H1 (cell line): ENCODE data around the gene GTF2H1. TPM values are rescaled to one million over a fixed set of nuclear protein-coding genes. Genes with fewer than 3 reads are reported as not detected.

Experiments used
- EZH2 ChIP-seq: fragments of 200-600 bp; sonication (generic); IDR thresholded peaks from 2 replicates; pipeline ENCODE4 v1.7.1; 2012; ENCODE audit warnings: low read depth, mild to moderate bottlenecking, moderate library complexity, low read length, inconsistent platforms; ENCODE audit not compliant: severe bottlenecking
- JUN ChIP-seq: IDR thresholded peaks from 2 replicates; pipeline ENCODE4 v1.6.1; 2011; ENCODE audit warnings: low read depth, mild to moderate bottlenecking, improper control_type of control experiment, low read length
- NANOG ChIP-seq: IDR thresholded peaks from 2 replicates; pipeline ENCODE4 v1.6.1; 2011; ENCODE audit warnings: low read length, low read depth, mild to moderate bottlenecking, inconsistent platforms; ENCODE audit not compliant: insufficient read depth, poor library complexity, severe bottlenecking
- POLR2A ChIP-seq, 2 experiments: IDR thresholded peaks; 1 replicate in 1 of 2; 2 replicates in 1 of 2; pipeline ENCODE4 v1.6.1; 2011; ENCODE audit warnings: low read depth in 2 of 2, low read length in 2 of 2, mild to moderate bottlenecking in 2 of 2; ENCODE audit errors: control extremely low read depth in 1 of 2
- POLR2AphosphoS5 ChIP-seq: IDR thresholded peaks from 2 replicates; pipeline ENCODE4 v1.6.1; 2011; ENCODE audit warnings: low read depth, low read length
- RBBP5 ChIP-seq: IDR thresholded peaks from 2 replicates; pipeline ENCODE4 v1.7.1; 2012; ENCODE audit warnings: low read depth, mild to moderate bottlenecking, inconsistent platforms, low read length, moderate library complexity, borderline replicate concordance
- RFX5 ChIP-seq: IDR thresholded peaks from 2 replicates; pipeline ENCODE4 v1.6.1; 2011; ENCODE audit warnings: low read depth, low read length, improper control_type of control experiment, borderline replicate concordance
- SRF ChIP-seq: IDR thresholded peaks from 2 replicates; pipeline ENCODE4 v1.6.1; 2011; ENCODE audit warnings: mild to moderate bottlenecking, low read depth, low read length, moderate library complexity
- TBP ChIP-seq: IDR thresholded peaks from 2 replicates; pipeline ENCODE4 v1.6.1; 2011; ENCODE audit warnings: low read depth, low read length, improper control_type of control experiment
- polyA plus RNA-seq, 7 experiments: library from polyadenylated mRNA; depleted of rRNA in 3 of 7; stranded (reverse) in 5 of 7; unstranded in 2 of 7; fragments of >200 nt in 5 of 7; fragments of 200-250 nt in 2 of 7; gene quantifications; 1 replicate in 5 of 7; 2 replicates in 1 of 7; 4 replicates in 1 of 7; pipeline versions ENCODE4 v1.2.1 to v1.2.3, GENCODE V29; 2011 to 2013; ENCODE audit warnings: missing spikeins in 2 of 7, mixed read lengths in 2 of 7
- total RNA-seq: library from RNA; stranded (reverse); fragmentation: NEBNext Ultra II Directional; extraction: Animal tissue kit (Norgen Biotek cat#: 25700); gene quantifications from 2 replicates; pipeline ENCODE4 v1.2.1, GENCODE V29; 2021
- TF ChIP-seq, protein P1 (sequence below): fragments of 300-600 bp; sonication (generic); IDR thresholded peaks from 2 replicates; pipeline ENCODE4 v1.7.1; 2012; ENCODE audit warnings: low read length, moderate library complexity, mild to moderate bottlenecking, inconsistent platforms; ENCODE audit not compliant: insufficient replicate concordance
- TF ChIP-seq, protein P2 (sequence below): IDR thresholded peaks from 2 replicates; pipeline ENCODE4 v1.6.1; 2012; ENCODE audit warnings: low read length, inconsistent platforms

Gene GTF2H1
- total and polyA plus RNA-seq, 2 of the 8 experiments (the other 6 are each of a cell fraction or from before 2014, with no cell fraction given) = 9.1 to 26.3 TPM

DNA sequence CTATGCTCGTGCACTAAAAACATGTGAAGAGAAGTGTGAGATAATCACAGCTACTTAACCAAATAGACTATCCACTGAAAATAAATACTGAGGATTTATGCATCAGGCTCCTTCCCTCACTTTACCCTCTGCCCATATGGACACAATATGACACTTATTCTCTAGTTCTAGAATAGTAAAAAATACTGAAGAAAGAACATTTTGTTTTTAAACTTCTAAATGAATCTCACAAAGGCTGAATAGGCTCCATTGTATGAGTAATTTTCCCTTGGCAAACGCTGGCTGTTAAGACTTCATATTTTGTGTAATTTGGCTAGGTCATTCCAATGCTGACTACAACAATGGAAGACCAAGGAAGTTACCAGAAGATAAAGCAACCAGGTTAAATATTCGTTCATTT, 10.4 kb upstream of the GTF2H1 start (continued):
- TF ChIP-seq, protein P1, sequence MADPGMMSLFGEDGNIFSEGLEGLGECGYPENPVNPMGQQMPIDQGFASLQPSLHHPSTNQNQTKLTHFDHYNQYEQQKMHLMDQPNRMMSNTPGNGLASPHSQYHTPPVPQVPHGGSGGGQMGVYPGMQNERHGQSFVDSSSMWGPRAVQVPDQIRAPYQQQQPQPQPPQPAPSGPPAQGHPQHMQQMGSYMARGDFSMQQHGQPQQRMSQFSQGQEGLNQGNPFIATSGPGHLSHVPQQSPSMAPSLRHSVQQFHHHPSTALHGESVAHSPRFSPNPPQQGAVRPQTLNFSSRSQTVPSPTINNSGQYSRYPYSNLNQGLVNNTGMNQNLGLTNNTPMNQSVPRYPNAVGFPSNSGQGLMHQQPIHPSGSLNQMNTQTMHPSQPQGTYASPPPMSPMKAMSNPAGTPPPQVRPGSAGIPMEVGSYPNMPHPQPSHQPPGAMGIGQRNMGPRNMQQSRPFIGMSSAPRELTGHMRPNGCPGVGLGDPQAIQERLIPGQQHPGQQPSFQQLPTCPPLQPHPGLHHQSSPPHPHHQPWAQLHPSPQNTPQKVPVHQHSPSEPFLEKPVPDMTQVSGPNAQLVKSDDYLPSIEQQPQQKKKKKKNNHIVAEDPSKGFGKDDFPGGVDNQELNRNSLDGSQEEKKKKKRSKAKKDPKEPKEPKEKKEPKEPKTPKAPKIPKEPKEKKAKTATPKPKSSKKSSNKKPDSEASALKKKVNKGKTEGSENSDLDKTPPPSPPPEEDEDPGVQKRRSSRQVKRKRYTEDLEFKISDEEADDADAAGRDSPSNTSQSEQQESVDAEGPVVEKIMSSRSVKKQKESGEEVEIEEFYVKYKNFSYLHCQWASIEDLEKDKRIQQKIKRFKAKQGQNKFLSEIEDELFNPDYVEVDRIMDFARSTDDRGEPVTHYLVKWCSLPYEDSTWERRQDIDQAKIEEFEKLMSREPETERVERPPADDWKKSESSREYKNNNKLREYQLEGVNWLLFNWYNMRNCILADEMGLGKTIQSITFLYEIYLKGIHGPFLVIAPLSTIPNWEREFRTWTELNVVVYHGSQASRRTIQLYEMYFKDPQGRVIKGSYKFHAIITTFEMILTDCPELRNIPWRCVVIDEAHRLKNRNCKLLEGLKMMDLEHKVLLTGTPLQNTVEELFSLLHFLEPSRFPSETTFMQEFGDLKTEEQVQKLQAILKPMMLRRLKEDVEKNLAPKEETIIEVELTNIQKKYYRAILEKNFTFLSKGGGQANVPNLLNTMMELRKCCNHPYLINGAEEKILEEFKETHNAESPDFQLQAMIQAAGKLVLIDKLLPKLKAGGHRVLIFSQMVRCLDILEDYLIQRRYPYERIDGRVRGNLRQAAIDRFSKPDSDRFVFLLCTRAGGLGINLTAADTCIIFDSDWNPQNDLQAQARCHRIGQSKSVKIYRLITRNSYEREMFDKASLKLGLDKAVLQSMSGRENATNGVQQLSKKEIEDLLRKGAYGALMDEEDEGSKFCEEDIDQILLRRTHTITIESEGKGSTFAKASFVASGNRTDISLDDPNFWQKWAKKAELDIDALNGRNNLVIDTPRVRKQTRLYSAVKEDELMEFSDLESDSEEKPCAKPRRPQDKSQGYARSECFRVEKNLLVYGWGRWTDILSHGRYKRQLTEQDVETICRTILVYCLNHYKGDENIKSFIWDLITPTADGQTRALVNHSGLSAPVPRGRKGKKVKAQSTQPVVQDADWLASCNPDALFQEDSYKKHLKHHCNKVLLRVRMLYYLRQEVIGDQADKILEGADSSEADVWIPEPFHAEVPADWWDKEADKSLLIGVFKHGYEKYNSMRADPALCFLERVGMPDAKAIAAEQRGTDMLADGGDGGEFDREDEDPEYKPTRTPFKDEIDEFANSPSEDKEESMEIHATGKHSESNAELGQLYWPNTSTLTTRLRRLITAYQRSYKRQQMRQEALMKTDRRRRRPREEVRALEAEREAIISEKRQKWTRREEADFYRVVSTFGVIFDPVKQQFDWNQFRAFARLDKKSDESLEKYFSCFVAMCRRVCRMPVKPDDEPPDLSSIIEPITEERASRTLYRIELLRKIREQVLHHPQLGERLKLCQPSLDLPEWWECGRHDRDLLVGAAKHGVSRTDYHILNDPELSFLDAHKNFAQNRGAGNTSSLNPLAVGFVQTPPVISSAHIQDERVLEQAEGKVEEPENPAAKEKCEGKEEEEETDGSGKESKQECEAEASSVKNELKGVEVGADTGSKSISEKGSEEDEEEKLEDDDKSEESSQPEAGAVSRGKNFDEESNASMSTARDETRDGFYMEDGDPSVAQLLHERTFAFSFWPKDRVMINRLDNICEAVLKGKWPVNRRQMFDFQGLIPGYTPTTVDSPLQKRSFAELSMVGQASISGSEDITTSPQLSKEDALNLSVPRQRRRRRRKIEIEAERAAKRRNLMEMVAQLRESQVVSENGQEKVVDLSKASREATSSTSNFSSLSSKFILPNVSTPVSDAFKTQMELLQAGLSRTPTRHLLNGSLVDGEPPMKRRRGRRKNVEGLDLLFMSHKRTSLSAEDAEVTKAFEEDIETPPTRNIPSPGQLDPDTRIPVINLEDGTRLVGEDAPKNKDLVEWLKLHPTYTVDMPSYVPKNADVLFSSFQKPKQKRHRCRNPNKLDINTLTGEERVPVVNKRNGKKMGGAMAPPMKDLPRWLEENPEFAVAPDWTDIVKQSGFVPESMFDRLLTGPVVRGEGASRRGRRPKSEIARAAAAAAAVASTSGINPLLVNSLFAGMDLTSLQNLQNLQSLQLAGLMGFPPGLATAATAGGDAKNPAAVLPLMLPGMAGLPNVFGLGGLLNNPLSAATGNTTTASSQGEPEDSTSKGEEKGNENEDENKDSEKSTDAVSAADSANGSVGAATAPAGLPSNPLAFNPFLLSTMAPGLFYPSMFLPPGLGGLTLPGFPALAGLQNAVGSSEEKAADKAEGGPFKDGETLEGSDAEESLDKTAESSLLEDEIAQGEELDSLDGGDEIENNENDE = no peak
- TF ChIP-seq SRF (no peak), RBBP5 (no peak), POLR2AphosphoS5 (no peak), RFX5 (no peak), TBP (no peak), EZH2 (no peak), POLR2A (IDR thresholded peaks at IDR 0.05; ENCODE audit: control extremely low read depth in 1 of 2, low read depth in 2 of 2, low read length in 2 of 2) (no peak), JUN (no peak), NANOG (no peak)
- TF ChIP-seq, protein P2, sequence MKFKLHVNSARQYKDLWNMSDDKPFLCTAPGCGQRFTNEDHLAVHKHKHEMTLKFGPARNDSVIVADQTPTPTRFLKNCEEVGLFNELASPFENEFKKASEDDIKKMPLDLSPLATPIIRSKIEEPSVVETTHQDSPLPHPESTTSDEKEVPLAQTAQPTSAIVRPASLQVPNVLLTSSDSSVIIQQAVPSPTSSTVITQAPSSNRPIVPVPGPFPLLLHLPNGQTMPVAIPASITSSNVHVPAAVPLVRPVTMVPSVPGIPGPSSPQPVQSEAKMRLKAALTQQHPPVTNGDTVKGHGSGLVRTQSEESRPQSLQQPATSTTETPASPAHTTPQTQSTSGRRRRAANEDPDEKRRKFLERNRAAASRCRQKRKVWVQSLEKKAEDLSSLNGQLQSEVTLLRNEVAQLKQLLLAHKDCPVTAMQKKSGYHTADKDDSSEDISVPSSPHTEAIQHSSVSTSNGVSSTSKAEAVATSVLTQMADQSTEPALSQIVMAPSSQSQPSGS = no peak
